SK-N-MC (cell line): Measurements from ENCODE around the gene TGFB2.

Experiments used
- EZH2 ChIP-seq: fragments of 200-600 bp; sonication (generic); IDR thresholded peaks from one replicate; pipeline ENCODE4 v1.6.1; 2017; ENCODE audit warnings: antibody characterized with exemption
- FOXP2 ChIP-seq: optimal IDR thresholded peaks from 2 replicates; pipeline ENCODE3; 2011; ENCODE audit warnings: mild to moderate bottlenecking, moderate library complexity; ENCODE audit not compliant: insufficient read depth; ENCODE audit errors: extremely low read length, control extremely low read depth
- POLR2AphosphoS5 ChIP-seq: IDR thresholded peaks from 2 replicates; pipeline ENCODE4 v1.6.1; 2012; ENCODE audit warnings: mild to moderate bottlenecking, low read depth, low read length, borderline replicate concordance

- TF ChIP-seq EZH2 (no peak), POLR2AphosphoS5 (no peak), FOXP2 (no peak)
Measured at GRCh38 chr1:218296162-218296561, 49.0 kb upstream of the TGFB2 start.
